HG03442 (cell line): Measurements from ENCODE around the gene MAP4K1.
"Not testable (repeated sequence)": the region's sequence is repeated elsewhere in the genome, so short reads cannot be mapped to it uniquely, and the experiment has no call there.

Experiments used
- ATAC-seq: cut with Tn5 transposase; IDR thresholded peaks from one replicate; pipeline ENCODE4 v1.9.1; 2021; ENCODE audit warnings: mild to moderate bottlenecking, moderate library complexity; ENCODE audit not compliant: unreplicated experiment

The MAP4K1 gene

DNA sequence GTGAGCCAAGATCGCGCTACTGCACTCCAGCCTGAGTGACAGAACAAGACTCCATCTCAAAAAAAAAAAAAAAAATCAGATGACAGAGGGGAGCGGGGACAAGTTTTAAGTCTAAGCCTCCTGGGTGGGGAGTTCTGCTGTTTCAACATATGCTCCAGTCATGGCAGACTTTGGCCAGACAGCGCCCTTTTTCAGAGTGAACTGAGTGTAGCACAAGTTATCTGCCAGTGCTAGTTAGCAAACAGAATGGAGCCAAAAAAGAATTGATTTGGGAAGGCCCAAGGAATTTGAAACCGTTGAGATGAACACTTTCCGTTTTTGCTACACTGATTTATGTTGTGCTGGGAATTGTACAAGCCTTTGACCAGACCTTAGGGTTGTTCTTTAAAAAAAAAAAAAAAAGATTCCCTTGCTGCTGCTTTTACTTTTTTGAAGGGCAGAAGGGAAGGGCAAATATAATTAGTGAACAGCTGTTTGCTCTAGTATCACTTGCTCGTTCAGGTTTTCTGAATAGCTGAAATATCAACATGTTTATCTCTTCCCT, 35.3 kb upstream of the MAP4K1 start:
- ATAC-seq: no peak

DNA sequence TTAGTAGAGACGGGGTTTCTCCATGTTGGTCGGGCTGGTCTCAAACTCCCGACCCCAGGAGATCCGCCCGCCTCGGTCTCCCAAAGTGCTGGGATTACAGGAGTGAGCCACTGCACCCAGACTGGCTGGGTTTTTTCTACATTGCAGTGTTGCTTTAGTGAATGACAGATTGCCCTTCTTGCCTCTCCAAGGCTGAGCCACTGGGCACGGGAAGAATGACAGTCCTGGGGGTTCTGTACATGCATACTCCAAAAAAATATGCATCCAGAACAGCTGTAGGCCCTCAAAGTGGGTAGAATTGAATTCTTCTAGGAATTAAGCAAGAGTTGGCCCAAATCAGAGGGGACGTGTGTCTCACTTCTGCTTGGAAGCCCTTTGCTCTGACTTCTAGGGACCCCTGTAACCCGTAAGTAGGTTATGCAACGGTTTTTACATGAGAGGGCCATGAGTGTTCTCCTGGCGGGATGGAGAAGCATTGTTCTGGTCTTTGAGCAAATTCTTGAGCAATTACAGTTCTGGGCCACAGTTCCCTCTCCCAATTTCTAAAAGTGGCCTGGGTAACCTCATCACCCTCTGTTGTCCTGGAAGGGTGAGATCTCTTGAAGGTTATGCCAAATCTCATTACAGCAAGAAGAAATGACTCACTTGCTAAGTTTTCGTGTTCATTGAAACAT, 33.3 kb upstream of the MAP4K1 start:
- no peak for ATAC-seq

DNA sequence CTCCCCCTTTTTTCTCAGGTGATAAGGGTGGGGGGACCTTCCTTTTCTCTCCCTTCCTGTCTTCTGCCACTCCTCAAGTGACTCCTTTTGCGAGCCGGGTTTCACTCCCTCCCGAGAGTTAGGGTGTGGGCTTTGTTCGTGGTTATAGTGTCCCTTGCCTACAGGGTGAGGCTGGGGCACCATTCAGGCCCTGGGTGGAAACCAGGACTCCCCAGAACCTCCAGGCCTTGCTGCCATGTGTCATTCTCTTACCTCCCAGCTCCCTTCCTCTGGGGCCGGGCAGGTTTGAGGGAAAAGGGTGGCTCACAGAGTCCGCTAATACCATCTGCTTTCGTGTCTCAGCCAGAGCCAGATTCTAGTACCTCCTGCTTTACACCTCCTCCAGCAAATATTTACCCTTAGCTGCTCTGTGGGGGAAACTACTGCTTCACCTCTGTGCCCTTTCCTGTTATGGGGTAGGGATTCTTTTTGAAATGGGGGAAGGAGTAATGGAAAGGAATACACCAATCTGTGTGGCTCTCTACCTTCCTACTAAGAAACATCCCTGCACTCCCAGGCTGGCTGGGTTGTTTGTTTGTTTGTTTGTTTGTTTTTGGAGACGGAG, 32.5 kb upstream of the MAP4K1 start:
- no peak for ATAC-seq

DNA sequence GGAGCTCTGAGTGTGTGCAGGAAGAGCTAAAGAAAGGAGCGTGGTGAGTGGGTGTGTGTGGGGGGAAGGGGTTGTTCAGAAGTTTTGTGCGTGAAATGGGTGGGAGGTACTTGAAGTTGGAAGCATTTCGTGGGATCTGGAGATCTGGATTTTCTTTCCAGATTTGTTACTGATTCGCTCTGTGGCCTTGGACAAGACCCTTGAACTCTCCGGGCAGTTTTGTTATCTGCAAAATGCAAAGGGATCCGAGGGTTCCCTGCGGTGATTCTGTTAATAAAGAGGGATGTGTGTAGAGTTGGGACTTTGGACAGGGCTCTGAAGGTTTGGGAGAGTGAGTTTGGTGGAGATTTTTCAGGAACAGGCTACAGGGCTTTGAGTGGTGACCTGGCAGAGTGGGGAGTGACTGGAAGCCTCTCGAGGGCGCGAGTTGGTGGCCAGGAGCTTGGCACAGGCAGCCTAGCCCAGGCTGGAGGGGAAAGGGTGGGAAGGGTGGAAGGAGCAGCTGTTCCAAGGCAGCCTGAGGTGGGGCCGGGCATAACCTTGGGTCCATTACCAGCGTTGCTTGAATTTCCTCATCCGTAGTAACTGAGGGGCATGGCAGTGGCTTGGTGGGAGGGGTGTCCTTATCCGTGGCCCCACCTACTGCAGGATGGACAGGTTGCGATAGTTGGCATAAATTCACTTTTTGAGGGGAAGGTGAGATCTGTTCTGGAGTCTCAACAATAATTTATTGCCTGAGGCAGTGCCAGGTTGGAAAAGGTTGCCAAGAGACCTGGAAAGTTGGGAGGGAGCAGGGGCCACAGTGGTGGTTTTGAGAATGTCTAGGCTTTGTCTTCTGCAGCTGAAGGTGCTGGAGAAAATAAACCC, 31.8 kb upstream of the MAP4K1 start:
- ATAC-seq: no peak

DNA sequence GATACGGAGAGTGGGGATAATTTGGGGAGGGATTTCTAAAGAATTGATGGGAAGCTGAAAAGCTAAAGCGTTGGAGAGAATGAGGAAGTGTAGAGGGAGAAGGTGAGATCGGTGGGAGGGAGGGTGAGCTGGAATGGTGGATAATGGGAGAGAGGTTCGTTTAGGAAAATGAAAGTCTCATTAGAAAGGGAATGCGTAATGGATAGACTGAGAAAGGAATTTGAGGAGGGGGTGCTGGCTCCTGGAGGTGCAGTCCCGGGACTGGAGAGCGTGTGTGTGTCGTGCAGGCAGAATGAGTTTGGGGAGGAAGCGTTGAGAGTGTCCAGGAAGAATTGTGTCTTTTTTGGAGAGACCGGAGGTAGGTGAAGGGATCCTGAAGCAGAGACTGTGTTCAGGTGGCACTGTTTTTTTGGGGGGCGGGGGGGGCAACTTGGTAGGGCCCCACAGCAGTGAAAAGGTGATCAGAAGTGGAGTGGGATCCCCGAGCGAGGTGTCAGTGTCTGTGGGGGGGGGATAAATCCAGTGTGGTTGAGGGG, 31.1 kb upstream of the MAP4K1 start:
- no peak for ATAC-seq

DNA sequence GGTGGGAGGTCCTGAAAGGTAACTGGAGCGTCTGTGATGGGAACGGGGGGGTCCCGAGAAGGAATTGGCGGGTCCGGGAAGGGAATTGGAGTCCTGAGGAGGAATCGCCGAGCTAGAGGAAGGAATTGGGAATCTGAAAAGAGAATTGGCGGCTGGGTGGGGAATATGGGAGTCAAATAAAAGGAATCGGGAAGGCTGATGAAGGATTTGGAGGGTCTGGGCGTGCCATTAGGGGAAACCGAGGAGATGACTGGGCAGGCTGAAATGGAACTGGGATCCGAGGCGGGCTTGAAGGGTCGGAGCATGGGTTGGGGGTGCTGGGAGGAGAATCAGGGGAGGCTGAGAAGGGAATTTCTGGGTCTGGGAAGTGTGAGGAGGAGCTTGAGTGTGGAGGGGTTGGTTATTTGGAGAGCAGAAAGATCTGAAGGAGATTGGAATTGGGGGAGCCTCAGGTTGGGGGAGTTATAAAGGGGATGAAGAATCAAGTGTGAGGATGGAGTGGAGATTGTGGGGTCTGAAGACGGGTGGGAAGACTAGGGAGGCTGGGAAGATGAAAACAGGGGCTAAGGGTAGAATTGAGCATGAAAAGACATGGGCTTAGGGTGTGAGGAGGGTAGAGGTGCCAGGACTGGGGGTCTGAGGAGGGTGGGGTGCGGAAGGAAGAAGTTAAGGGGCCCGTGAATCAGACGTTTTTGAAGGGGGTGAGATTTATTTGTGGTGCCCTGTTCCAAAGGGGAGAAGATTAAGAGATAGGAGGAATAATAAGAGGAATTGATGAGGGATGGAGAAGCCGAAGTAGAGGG, 30.4 kb upstream of the MAP4K1 start:
- ATAC-seq: no peak

DNA sequence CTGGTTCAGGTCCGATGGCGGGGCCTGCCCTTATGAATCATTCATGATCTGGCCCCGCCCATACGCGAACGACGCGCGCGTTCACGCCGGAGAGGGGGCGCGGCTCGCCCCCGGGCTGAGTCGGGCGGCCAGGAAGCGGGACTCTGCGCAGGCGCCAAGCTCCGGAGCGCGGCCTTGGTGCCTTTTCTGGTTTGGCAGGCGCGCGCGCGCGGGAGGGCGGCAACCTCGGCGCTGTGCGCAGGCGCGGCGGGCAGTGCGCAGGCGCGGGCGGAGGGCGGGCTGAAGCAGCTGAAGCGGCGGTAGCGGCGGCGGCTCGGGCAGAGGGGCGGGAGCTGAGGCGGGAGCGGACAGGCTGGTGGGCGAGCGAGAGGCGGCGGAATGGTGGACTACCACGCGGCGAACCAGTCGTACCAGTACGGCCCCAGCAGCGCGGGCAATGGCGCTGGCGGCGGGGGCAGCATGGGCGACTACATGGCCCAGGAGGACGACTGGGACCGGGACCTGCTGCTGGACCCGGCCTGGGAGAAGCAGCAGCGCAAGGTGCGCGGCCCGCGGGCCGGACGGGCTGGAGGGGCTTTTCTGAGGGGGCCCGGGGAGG, 29.7 kb upstream of the MAP4K1 start, which contains the start of gene ACTN4:
Gene ACTN4, plus strand, starts transcription at position 282 of the 598 bp plus-strand sequence. Its CDS starts 97 bp downstream, at position 379.
- ATAC-seq: peak; percentile 89

DNA sequence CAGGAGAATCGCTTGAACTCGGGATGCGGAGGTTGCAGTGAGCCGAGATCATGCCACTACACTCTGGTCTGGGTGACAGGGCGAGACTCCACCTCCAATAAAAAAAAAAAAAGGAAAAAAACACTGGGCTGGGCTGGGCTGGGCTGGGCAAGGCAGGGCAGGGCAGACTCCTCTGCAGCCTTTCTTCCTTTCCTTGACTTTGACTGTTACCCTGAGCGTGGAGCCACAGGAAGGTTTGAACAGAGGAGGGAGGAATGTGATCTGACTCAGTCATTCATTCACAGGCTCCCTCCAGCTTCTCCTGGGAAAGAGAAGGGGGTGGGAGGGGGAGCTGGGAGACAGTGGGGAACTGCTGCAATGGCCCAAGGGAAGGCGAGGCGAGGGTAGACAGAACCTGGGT, 27.0 kb upstream of the MAP4K1 start:
- no peak for ATAC-seq

DNA sequence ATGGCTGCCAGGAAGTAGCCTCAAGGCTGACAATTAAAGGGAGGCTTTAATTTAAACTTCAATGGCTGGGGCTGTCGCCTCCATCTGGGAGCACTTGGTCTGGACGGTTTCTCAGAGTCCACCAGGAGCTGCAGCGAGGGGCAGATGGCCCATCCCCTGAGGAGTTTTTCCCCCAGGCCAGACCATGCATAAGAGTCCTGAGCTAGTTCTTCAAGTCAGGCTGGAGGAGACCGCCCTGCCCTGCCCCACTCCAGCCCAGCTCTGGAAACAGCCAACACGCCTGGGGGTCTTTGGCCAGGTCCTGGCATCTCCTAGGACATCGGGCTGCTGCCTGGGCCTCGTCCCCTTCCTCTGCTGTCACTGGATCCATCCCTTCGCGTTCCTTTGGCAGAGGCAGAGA, 24.4 kb upstream of the MAP4K1 start:
- ATAC-seq: no peak

DNA sequence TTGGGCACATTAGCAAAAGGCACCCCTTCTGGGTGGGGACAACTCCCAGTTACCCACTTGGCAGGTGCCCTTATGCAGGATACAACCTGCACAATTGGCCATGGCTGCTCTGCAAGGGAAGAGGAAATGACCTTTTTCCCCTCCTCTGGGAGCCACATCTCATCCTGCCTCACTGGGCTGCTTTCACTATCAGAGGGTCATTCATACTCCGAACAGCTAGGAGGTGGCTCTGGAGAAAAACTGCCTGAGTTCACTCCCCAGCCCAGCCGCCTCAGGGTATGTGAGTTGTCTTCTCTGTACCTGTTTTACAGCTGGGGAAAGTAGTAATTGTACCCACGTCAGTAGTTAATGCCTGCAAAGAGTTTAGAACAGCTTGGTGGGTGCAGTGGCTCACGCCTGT, 22.6 kb upstream of the MAP4K1 start:
- ATAC-seq: no peak

DNA sequence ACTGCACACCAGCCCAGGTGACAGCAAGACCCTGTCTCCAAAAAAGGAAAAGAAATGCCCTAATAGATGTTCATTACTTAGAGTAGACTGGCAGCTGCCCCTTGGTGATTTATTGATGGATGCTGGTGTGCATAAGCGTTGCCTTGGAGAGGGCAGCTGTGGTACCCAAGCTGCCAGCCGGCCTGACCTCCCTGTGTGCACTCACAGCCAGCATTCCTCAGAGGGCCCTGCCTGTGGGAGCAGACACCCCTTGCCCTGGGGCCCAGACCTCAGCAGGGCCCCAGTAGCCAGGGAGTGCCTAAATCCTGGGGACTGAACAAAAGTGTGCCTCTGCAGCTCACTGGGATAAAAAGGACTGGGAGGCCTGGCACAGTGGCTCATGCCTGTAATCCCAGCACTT, 21.9 kb upstream of the MAP4K1 start:
- no peak for ATAC-seq

DNA sequence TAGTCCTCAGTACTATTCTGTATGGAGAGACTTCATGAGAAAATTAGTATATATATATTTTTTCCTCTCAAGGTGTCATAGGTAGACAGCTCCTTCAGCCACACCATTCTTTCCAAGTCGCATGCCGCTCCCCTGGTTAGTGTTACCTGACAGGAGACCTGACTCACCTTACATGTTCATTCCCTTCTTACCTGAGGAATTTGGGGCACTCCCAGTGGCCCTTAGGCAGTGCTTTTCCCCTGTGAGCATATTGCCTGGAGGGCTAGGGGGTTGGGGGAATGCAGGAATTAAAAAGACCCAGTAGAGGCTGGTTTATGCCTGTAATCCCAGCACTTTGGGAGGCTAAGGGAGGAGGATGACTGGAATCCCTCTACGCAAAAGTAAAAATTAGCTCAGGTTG, 20.7 kb upstream of the MAP4K1 start:
- no peak for ATAC-seq

DNA sequence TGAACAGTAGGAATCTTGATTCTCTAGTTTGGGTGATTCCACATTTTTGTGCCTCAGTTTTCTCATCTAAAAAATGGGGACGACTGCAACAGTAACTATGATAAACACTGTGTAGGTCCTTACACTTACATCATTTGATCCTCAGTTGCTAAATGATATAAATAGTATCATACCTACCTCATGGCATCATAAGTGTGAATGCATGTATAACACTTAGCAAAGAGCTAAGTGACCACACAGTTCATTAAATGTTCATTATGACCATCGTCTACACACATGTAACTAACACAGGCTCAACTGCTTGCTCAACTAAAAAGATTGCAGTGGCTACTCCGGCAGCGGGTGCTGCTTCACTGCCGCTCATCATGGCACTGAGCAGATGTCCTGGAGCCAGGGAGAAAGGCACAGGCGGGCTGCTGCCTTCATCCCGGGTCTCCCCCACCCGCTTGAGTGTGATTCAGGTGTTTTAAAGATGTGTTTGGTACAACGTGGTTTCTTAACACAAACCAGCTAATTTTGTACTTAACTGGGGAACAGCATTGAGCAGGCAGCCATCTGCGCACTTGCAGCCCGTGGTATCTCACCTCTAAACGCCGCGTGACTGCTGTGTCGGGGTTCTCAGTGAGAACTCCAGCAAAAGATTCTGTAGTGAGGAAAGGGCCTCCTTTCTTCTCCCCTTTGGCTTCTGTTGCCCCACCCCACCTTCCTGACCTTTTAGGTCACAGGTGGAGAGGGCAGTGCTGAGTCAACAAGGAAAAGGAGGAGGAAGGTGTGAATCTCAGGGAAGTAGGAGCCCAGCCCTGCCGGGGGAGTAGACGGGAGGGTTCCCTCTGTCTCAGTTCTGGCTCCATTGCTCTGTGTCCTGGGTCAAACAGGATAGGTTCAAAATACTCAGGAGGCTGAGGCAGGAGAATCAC, 18.0 kb upstream of the MAP4K1 start:
- ATAC-seq: no peak

DNA sequence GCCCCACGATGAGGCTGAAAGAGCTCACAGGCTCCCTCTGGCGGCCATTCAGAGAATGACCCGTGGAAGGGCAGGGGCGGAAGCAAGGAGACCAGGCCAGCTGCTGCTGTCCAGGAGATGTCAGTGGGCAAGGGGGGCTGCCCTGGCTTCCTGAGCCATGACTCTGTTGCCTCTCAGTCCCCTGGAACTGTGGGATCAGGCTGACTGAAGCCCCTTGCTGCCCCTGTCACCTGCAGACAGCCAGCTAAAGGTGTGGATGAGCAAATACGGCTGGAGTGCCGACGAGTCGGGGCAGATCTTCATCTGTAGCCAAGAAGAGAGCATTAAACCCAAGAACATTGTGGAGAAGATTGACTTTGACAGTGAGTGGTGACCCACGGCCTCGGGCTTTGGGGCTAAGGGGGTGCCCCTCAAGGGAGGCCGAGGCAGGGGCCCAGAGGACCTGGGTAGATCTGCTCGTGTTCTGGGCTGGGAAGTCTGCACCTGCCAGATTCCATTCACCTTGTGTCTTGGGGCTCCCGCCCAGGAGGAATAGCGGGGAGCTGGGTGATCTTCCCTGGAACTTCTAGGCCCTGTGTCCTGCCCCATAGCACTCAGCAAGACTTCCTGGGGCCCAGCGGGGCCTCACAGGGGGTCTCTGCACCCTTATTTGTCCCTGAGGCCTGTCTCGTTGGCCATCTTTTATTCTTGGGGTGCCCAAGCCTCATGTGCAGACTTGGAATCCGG, 17.2 kb upstream of the MAP4K1 start:
- no peak for ATAC-seq

DNA sequence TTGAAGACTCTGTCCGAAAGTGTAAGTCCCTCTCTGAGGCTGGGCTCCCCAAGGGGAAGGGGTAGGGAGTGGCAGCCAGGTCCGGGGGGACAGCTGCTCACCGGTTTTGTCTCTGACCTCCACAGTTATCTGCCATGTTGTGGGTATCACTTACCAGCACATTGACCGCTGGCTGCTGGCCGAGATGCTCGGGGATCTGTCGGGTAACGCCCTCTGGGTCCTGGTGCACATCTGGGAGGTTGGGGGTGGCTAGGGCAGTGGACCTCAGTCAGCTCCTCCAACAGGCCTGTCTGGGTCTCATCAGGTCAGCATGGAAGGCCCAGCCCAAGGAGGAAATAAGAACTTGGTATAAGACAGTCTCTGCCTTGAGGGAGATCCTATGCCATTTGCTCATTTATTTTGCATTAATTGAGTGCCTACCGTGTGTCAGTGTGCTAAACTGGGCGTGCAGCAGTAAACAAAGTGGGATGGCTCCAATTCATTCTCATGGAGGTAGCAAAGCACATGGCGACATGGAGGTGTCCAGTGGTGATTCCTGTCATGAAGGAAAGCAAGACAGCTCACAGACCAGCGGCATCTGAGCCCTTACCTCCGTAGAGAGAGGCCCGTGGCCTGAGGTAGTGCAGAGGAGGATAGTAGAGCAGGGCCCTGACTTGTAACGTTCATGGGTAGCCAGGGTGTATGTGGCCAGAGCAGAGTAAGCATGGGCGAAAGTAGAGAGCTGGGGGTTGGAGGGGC, 14.9 kb upstream of the MAP4K1 start:
- ATAC-seq: no peak

DNA sequence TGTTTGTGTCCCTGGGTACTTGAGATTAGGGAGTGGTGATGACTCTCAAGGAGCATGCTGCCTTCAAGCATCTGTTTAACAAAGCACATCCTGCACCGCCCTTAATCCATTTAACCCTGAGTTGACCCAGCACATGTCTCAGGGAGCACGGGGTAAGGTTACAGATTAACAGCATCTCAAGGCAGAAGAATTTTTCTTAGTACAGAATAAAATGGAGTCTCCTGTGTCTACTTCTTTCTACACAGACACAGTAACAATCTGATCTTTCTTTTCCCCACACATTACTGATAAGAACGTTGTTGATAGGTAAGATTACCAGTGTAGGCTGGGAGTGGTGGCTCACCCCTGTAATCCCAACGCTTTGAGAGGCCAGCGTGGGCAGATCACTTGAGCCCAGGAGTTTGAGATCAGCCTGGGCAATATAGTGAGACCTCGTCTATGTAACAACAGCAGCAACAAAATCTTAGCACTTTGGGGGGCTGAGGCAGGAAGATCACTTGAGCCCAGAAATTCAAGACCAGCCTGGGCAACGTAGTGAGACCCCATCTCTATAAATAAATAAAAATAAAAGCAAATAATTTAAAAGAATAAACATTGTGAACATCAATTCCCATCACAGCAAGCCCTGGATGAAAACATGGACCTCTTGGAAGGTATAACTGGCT, 14.2 kb upstream of the MAP4K1 start:
- ATAC-seq: not testable (repeated sequence)

DNA sequence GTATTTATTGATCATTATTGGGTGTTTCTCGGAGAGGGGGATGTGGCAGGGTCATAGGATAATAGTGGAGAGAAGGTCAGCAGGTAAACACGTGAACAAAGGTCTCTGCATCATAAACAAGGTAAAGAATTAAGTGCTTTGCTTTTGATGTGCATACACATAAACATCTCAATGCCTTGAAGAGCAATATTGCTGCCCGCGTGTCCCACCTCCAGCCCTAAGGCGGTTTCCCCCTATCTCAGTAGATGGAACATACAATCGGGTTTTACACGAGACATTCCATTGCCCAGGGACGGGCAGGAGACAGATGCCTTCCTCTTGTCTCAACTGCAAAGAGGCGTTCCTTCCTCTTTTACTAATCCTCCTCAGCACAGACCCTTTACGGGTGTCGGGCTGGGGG, 13.5 kb upstream of the MAP4K1 start:
- ATAC-seq: not testable (repeated sequence)
